H1 (cell line): ENCODE results near the gene FRMPD2. TPM values are rescaled to one million over a fixed set of nuclear protein-coding genes. Genes with fewer than 3 reads are reported as not detected.

Experiments
- CTCF ChIA-PET: fragments of 300-600 bp; sonication (Branson Sonifier 250); formaldehyde crosslinking; loops from one replicate; lab custom pipeline; 2021; ENCODE audit not compliant: partially characterized antibody; lab: Charles Lee
- POLR2A ChIA-PET: fragments of 300-600 bp; sonication (Branson Sonifier 250); formaldehyde crosslinking; loops from one replicate; lab custom pipeline; 2021; ENCODE audit warnings: inconsistent platforms; ENCODE audit not compliant: partially characterized antibody; lab: Charles Lee
- DNase-seq, 2 experiments: peaks; one replicate each; pipeline versions ENCODE4 v3.0.0 to v3.0.0-alpha.2; 2010 to 2022; ENCODE audit warnings: low spot score in 2 of 2, low read depth in 1 of 2, mixed read lengths in 1 of 2
- FAIRE-seq: peaks from 2 replicates; lab custom pipeline; 2011; peaks lifted over from hg19 to GRCh38; lab: Jason Lieb, UNC
- H2AFZ ChIP-seq: 2 replicates; pipeline ENCODE4 v1.8.1; 2012; ENCODE audit warnings: low read length, inconsistent platforms
- H2AK5ac ChIP-seq: 2 replicates; pipeline ENCODE4 v1.6.1; 2013; ENCODE audit warnings: low read depth, low read length
- H2BK120ac ChIP-seq: replicated peaks from 2 replicates; pipeline ENCODE3; 2013; ENCODE audit warnings: low read depth, low read length, inconsistent platforms
- H2BK12ac ChIP-seq: 2 replicates; pipeline ENCODE4 v1.6.1; 2013; ENCODE audit warnings: low read depth, low read length
- H2BK15ac ChIP-seq: 2 replicates; pipeline ENCODE4 v1.6.1; 2013; ENCODE audit warnings: low read length
- H2BK20ac ChIP-seq: 2 replicates; pipeline ENCODE4 v1.6.1; 2013; ENCODE audit warnings: low read length
- H2BK5ac ChIP-seq: 2 replicates; pipeline ENCODE4 v1.6.1; 2013; ENCODE audit warnings: low read depth, low read length
- H3K14ac ChIP-seq: 2 replicates; pipeline ENCODE4 v1.6.1; 2013; ENCODE audit warnings: inconsistent platforms; ENCODE audit not compliant: insufficient read length
- H3K18ac ChIP-seq: 2 replicates; pipeline ENCODE4 v1.6.1; 2013; ENCODE audit warnings: low read length; ENCODE audit errors: extremely low read depth
- H3K23ac ChIP-seq: 2 replicates; pipeline ENCODE4 v1.6.1; 2013; ENCODE audit warnings: inconsistent platforms; ENCODE audit not compliant: insufficient read length
- H3K23me2 ChIP-seq: 2 replicates; pipeline ENCODE4 v1.6.1; 2013; ENCODE audit warnings: low read depth, low read length
- H3K27ac ChIP-seq: 2 replicates; pipeline ENCODE4 v1.6.1; 2011; ENCODE audit warnings: low read depth, low read length, inconsistent platforms
- H3K27me3 ChIP-seq, 4 experiments: replicated peaks in 1 of 4; 1 replicate in 1 of 4; 2 replicates in 3 of 4; pipeline versions ENCODE4 v1.6.1 to v1.8.1; 2011 to 2013; ENCODE audit warnings: low read length in 3 of 4, mild to moderate bottlenecking in 3 of 4, inconsistent platforms in 2 of 4, mixed read lengths in 2 of 4, moderate library complexity in 1 of 4; ENCODE audit not compliant: control insufficient read depth in 3 of 4, insufficient read depth in 3 of 4; ENCODE audit errors: extremely low read depth in 1 of 4
- H3K36me3 ChIP-seq, 4 experiments: 2 replicates each; pipeline versions ENCODE4 v1.6.1 to v1.8.1; 2011 to 2013; ENCODE audit warnings: mild to moderate bottlenecking in 4 of 4, low read length in 3 of 4, moderate library complexity in 2 of 4, control low read depth in 1 of 4, inconsistent platforms in 1 of 4; ENCODE audit not compliant: insufficient read depth in 4 of 4, control insufficient read depth in 2 of 4
- H3K4ac ChIP-seq: replicated peaks from 2 replicates; pipeline ENCODE3; 2013; ENCODE audit warnings: low read length, low read depth, mixed read lengths, inconsistent platforms; ENCODE audit not compliant: insufficient read length
- H3K4me1 ChIP-seq, 4 experiments: replicated peaks in 1 of 4; 1 replicate in 1 of 4; 2 replicates in 3 of 4; pipeline versions ENCODE4 v1.6.1 to v1.8.1; 2011 to 2013; ENCODE audit warnings: low read length in 3 of 4, inconsistent platforms in 2 of 4, mixed read lengths in 1 of 4; ENCODE audit not compliant: insufficient read depth in 4 of 4, control insufficient read depth in 3 of 4
- H3K4me2 ChIP-seq, 2 experiments: 2 replicates each; pipeline versions ENCODE4 v1.6.1 to v1.8.1; 2011 to 2013; ENCODE audit warnings: low read depth in 2 of 2, low read length in 2 of 2, control low read depth in 1 of 2, inconsistent platforms in 1 of 2, mild to moderate bottlenecking in 1 of 2; ENCODE audit not compliant: insufficient read depth in 1 of 2
- H3K4me3 ChIP-seq, 4 experiments: fragments of 200-600, 300-600 bp in 1 of 4; sonication (generic), shearing (Covaris generic), sonication (Bioruptor Twin) in 1 of 4; 2 replicates each; pipeline versions ENCODE4 v1.5.1 to v1.8.1; 2011 to 2016; ENCODE audit warnings: low read length in 4 of 4, low read depth in 3 of 4, control low read depth in 2 of 4, inconsistent platforms in 2 of 4, mild to moderate bottlenecking in 2 of 4, mixed read lengths in 1 of 4, moderate library complexity in 1 of 4; ENCODE audit not compliant: insufficient read depth in 2 of 4; ENCODE audit errors: extremely low read depth in 1 of 4
- H3K56ac ChIP-seq: replicated peaks from 2 replicates; pipeline ENCODE3; 2013; ENCODE audit warnings: low read depth, mild to moderate bottlenecking, mixed read lengths, low read length, inconsistent platforms; ENCODE audit not compliant: insufficient read length
- H3K79me1 ChIP-seq: 2 replicates; pipeline ENCODE4 v1.6.1; 2013; ENCODE audit warnings: low read depth, low read length, control low read depth
- H3K79me2 ChIP-seq, 2 experiments: 2 replicates each; pipeline versions ENCODE4 v1.6.1 to v1.8.1; 2012 to 2013; ENCODE audit warnings: low read length in 2 of 2, mild to moderate bottlenecking in 2 of 2, inconsistent platforms in 1 of 2; ENCODE audit not compliant: insufficient read depth in 2 of 2, control insufficient read depth in 1 of 2
- H3K9ac ChIP-seq, 4 experiments: replicated peaks in 1 of 4; 1 replicate in 1 of 4; 2 replicates in 3 of 4; pipeline versions ENCODE4 v1.6.1 to v1.8.1; 2011 to 2013; ENCODE audit warnings: low read depth in 3 of 4, low read length in 3 of 4, control low read depth in 2 of 4, mild to moderate bottlenecking in 2 of 4, moderate library complexity in 2 of 4, inconsistent platforms in 1 of 4; ENCODE audit errors: extremely low read depth in 1 of 4
- H3K9me3 ChIP-seq, 2 experiments: 2 replicates each; pipeline versions ENCODE4 v1.6.1 to v1.8.1; 2012 to 2013; ENCODE audit warnings: mild to moderate bottlenecking in 2 of 2, moderate library complexity in 2 of 2, control low read depth in 1 of 2, inconsistent platforms in 1 of 2, low read depth in 1 of 2, low read length in 1 of 2, mixed read lengths in 1 of 2; ENCODE audit not compliant: insufficient read depth in 2 of 2
- H4K20me1 ChIP-seq, 2 experiments: replicated peaks in 1 of 2; 2 replicates each; pipeline versions ENCODE3 to v1.8.1; 2011 to 2013; ENCODE audit warnings: inconsistent platforms in 2 of 2, low read length in 2 of 2, mild to moderate bottlenecking in 1 of 2; ENCODE audit not compliant: insufficient read depth in 2 of 2, control insufficient read depth in 1 of 2
- H4K5ac ChIP-seq: 2 replicates; pipeline ENCODE4 v1.6.1; 2013; ENCODE audit warnings: low read length, low read depth, mixed read lengths, inconsistent platforms; ENCODE audit not compliant: insufficient read length
- H4K8ac ChIP-seq: 2 replicates; pipeline ENCODE4 v1.8.0; 2013; ENCODE audit warnings: mild to moderate bottlenecking, moderate library complexity, low read length, inconsistent platforms; ENCODE audit not compliant: insufficient read depth; ENCODE audit errors: extremely low read depth
- H4K91ac ChIP-seq: replicated peaks from 2 replicates; pipeline ENCODE3; 2013; ENCODE audit warnings: low read length, mixed read lengths, inconsistent platforms; ENCODE audit not compliant: insufficient read length
- ASH2L ChIP-seq: fragments of 200-600, 300-600 bp; sonication (generic); IDR thresholded peaks from one replicate; pipeline ENCODE4 v1.7.1; 2017; ENCODE audit warnings: low read length
- CHD2 ChIP-seq: IDR thresholded peaks from 2 replicates; pipeline ENCODE4 v1.6.1; 2012; ENCODE audit warnings: low read length, improper control_type of control experiment
- PHF8 ChIP-seq: fragments of 200-600 bp; sonication (generic); conservative IDR thresholded peaks from 2 replicates; pipeline ENCODE4 v1.7.1; 2012; ENCODE audit warnings: low read depth, mild to moderate bottlenecking, inconsistent platforms, low read length, moderate library complexity
- TBP ChIP-seq: IDR thresholded peaks from 2 replicates; pipeline ENCODE4 v1.6.1; 2011; ENCODE audit warnings: low read depth, low read length, improper control_type of control experiment
- WGBS, 2 experiments: shearing (Covaris generic) in 1 of 2; methylation state at CpG; one replicate each; pipeline versions ENCODE4 v1.1.6 to v1.1.7; 2013 to 2015; ENCODE audit warnings: low lambda C conversion rate in 2 of 2, mixed read lengths in 2 of 2, inconsistent platforms in 1 of 2, low coverage in 1 of 2, missing lambda C conversion rate in 1 of 2; ENCODE audit not compliant: insufficient replicate concordance in 2 of 2, insufficient coverage in 1 of 2, insufficient read length in 1 of 2; ENCODE audit errors: extremely low coverage in 1 of 2, missing lambda C conversion rate in 1 of 2; 5-methylcytosine and 5-hydroxymethylcytosine counted together
- polyA plus RNA-seq, 7 experiments: library from polyadenylated mRNA; depleted of rRNA in 3 of 7; stranded (reverse) in 5 of 7; unstranded in 2 of 7; fragments of >200 nt in 5 of 7; fragments of 200-250 nt in 2 of 7; gene quantifications; 1 replicate in 5 of 7; 2 replicates in 1 of 7; 4 replicates in 1 of 7; pipeline versions ENCODE4 v1.2.1 to v1.2.3, GENCODE V29; 2011 to 2013; ENCODE audit warnings: missing spikeins in 2 of 7, mixed read lengths in 2 of 7
- total RNA-seq: library from RNA; stranded (reverse); fragmentation: NEBNext Ultra II Directional; extraction: Animal tissue kit (Norgen Biotek cat#: 25700); gene quantifications from 2 replicates; pipeline ENCODE4 v1.2.1, GENCODE V29; 2021

The FRMPD2 gene
- total and polyA plus RNA-seq, 2 of the 8 experiments (the other 6 are each of a cell fraction or from before 2014, with no cell fraction given), result 0.07 to 0.47 TPM

GRCh38 chr10:48227213-48227612 is 47.3 kb downstream of the FRMPD2 start:
- H2BK5ac ChIP-seq, result no peak overlapping the region
- H4K91ac ChIP-seq, result no peak overlapping the region
- H3K9me3 ChIP-seq, result no peaks in the 10 kb centered on the region
- no peak overlapping the region for H3K4me2 ChIP-seq
- H3K79me1 ChIP-seq, result no peaks in the 10 kb centered on the region
- H3K9ac ChIP-seq, result no peak overlapping the region
- no peak overlapping the region for H2BK12ac ChIP-seq
- H4K8ac ChIP-seq, result no peak overlapping the region
- no peaks in the 10 kb centered on the region for H3K4me1 ChIP-seq
- H3K27me3 ChIP-seq, result no peaks in the 10 kb centered on the region
- no peak overlapping the region for H2BK20ac ChIP-seq
- no peak overlapping the region for H3K27ac ChIP-seq
- H3K56ac ChIP-seq, result no peak overlapping the region
- H2AFZ ChIP-seq, result no peak overlapping the region
- H2AK5ac ChIP-seq, result no peak overlapping the region
- H3K23me2 ChIP-seq, result no peaks in the 10 kb centered on the region
- CTCF ChIA-PET, result interaction anchor here (1.3 to 6.4 kb wide), 2 partner anchors 13 to 63 kb away, joined by 3 to 46 read pairs; no protein-coding TSS in a partner anchor
- no peak overlapping the region for H4K5ac ChIP-seq
- no peak overlapping the region for H3K4ac ChIP-seq
- H2BK120ac ChIP-seq, result no peak overlapping the region
- H3K79me2 ChIP-seq, result no peaks in the 10 kb centered on the region
- H2BK15ac ChIP-seq, result no peak overlapping the region
- TF ChIP-seq TBP, result no peak
- TF ChIP-seq CHD2, result no peak
- no peak for TF ChIP-seq PHF8
- TF ChIP-seq ASH2L, result no peak
- no peaks in the 10 kb centered on the region for H3K36me3 ChIP-seq
- DNase-seq (peak in 1 of 2 experiments; percentile 27), FAIRE-seq (no peak)
- no peak overlapping the region for H3K18ac ChIP-seq
- no peak overlapping the region for H3K14ac ChIP-seq
- H4K20me1 ChIP-seq, result no peaks in the 10 kb centered on the region
- WGBS, 2 experiments, result 84% methylated on average over 6 of the region's 6 CpGs; no CpG with 5 or more reads in 1 of the 2 experiments
- H3K23ac ChIP-seq, result no peak overlapping the region
- POLR2A ChIA-PET, result no interaction called here
- no peak overlapping the region for H3K4me3 ChIP-seq
